C4-2B (cell line): ENCODE data around the gene MBD6.

Experiments
- H3K27ac ChIP-seq: fragments of 450-650 bp; 2 replicates; pipeline ENCODE4 v1.5.1; 2017
- CTCF ChIP-seq: fragments of 450-650 bp; conservative IDR thresholded peaks from 2 replicates; pipeline ENCODE4 v1.5.1; 2017; ENCODE audit warnings: mild to moderate bottlenecking
- ZFX ChIP-seq: fragments of 450-650 bp; IDR thresholded peaks from 2 replicates; pipeline ENCODE4 v1.6.1; 2017

The MBD6 gene

GRCh38 chr12:57575771-57576612 lies 53.4 kb downstream of the MBD6 start:
- TF ChIP-seq CTCF (no peak), ZFX (no peak)
- no peak overlapping the region for H3K27ac ChIP-seq

- H3K27ac ChIP-seq = no peak overlapping the region
- TF ChIP-seq ZFX (no peak), CTCF (no peak)
These were observed 54.1 kb downstream of the MBD6 start for GRCh38 chr12:57576613-57577160.

GRCh38 chr12:57577981-57578758 lies 55.5 kb downstream of the MBD6 start:
- TF ChIP-seq CTCF = no peak
- no peak overlapping the region for H3K27ac ChIP-seq

GRCh38 chr12:57579011-57579410 lies 56.4 kb downstream of the MBD6 start:
- TF ChIP-seq ZFX (no peak), CTCF (no peak)
- no peak overlapping the region for H3K27ac ChIP-seq
